K562 (cell line): ENCODE measurements around the gene ARHGAP15. TPM values are rescaled to one million over a fixed set of nuclear protein-coding genes. Genes with fewer than 3 reads are reported as not detected.

Experiments used
- ATAC-seq: fragments of 200-7000 bp; cut with Tn5 transposase; 3 replicates; pipeline ENCODE4 v1.9.1; 2020; ENCODE audit warnings: moderate library complexity
- BruUV-seq: library from RNA; stranded (reverse); fragments of 400-500 nt; replicated peaks from 2 replicates; lab custom pipeline; 2021; lab: Mats Ljungman, UMichigan
- CTCF ChIA-PET: fragments of 300-600 bp; formaldehyde crosslinking; extraction: SDS; loops from one replicate; lab custom pipeline; 2021; ENCODE audit warnings: low intra/inter-chr PET ratio; lab: Yijun Ruan, JAX
- POLR2A ChIA-PET: fragments of 300-600, 350-650 bp; sonication (Branson Sonifier 250); formaldehyde crosslinking; extraction: SDS; loops from one replicate; lab custom pipeline; 2021; ENCODE audit warnings: antibody characterized with exemption, inconsistent platforms; lab: Yijun Ruan, JAX
- DNase-seq, 4 experiments: peaks; one replicate each; pipeline versions ENCODE4 v3.0.0 to v3.0.0-alpha.2; 2011 to 2018; ENCODE audit warnings: low spot score in 3 of 4, mixed read lengths in 3 of 4; ENCODE audit errors: extremely low read depth in 1 of 4
- FAIRE-seq: peaks from 2 replicates; lab custom pipeline; 2011; peaks lifted over from hg19 to GRCh38; lab: Jason Lieb, UNC
- H2AFZ ChIP-seq: 2 replicates; pipeline ENCODE4 v1.6.0; 2011; ENCODE audit warnings: low read depth, low read length, control low read depth, inconsistent platforms
- H3K27ac ChIP-seq: fragments of 200-600 bp; 3 replicates; pipeline ENCODE4 v1.8.0; 2011; ENCODE audit warnings: low read depth, mild to moderate bottlenecking, control low read depth, inconsistent platforms, low read length, moderate library complexity, mixed read lengths; ENCODE audit errors: extremely low read depth
- H3K27me3 ChIP-seq, 2 experiments: fragments of 300-600 bp in 1 of 2; 2 replicates in 1 of 2; 3 replicates in 1 of 2; pipeline versions ENCODE4 v1.6.0 to v1.8.0; 2011; ENCODE audit warnings: inconsistent platforms in 2 of 2, low read length in 2 of 2, mild to moderate bottlenecking in 1 of 2, mixed read lengths in 1 of 2, moderate library complexity in 1 of 2; ENCODE audit not compliant: control insufficient read depth in 2 of 2, insufficient read depth in 2 of 2
- H3K36me3 ChIP-seq: fragments of 300-600 bp; 3 replicates; pipeline ENCODE4 v1.8.0; 2011; ENCODE audit warnings: mild to moderate bottlenecking, low read length, inconsistent platforms; ENCODE audit not compliant: control insufficient read depth, insufficient read depth
- H3K4me1 ChIP-seq, 2 experiments: fragments of 200-600 bp in 1 of 2; replicated peaks in 1 of 2; 2 replicates in 1 of 2; 3 replicates in 1 of 2; pipeline versions ENCODE4 v1.5.1 to v1.8.0; 2011; ENCODE audit warnings: inconsistent platforms in 2 of 2, low read length in 2 of 2, mild to moderate bottlenecking in 1 of 2, mixed read lengths in 1 of 2, moderate library complexity in 1 of 2; ENCODE audit not compliant: control insufficient read depth in 2 of 2, insufficient read depth in 2 of 2
- H3K4me2 ChIP-seq: 2 replicates; pipeline ENCODE4 v1.6.1; 2011; ENCODE audit warnings: low read length, control low read depth, inconsistent platforms, mixed read lengths; ENCODE audit not compliant: insufficient read depth
- H3K4me3 ChIP-seq: fragments of 200-600 bp; sonication (generic), shearing (Covaris generic); 2 replicates; pipeline ENCODE4 v1.5.1; 2016; ENCODE audit warnings: control low read depth, inconsistent platforms
- H3K79me2 ChIP-seq: fragments of 200-600 bp; 3 replicates; pipeline ENCODE4 v1.8.0; 2011; ENCODE audit warnings: low read length, inconsistent platforms; ENCODE audit not compliant: control insufficient read depth, insufficient read depth
- H3K9ac ChIP-seq, 2 experiments: 2 replicates each; pipeline versions ENCODE4 v1.6.0 to v1.6.1; 2011; ENCODE audit warnings: low read depth in 2 of 2, low read length in 2 of 2, control low read depth in 1 of 2, inconsistent platforms in 1 of 2, mild to moderate bottlenecking in 1 of 2, mixed read lengths in 1 of 2; ENCODE audit not compliant: insufficient read depth in 1 of 2
- H3K9me1 ChIP-seq: one replicate; pipeline ENCODE4 v1.6.0; 2011; ENCODE audit warnings: inconsistent platforms, mild to moderate bottlenecking, low read length, moderate library complexity; ENCODE audit not compliant: control insufficient read depth, insufficient read depth
- H3K9me3 ChIP-seq: replicated peaks from 2 replicates; pipeline ENCODE4 v1.5.1; 2011; ENCODE audit warnings: low read depth, low read length, inconsistent platforms; ENCODE audit not compliant: control insufficient read depth, insufficient read depth
- H4K20me1 ChIP-seq: replicated peaks from 2 replicates; pipeline ENCODE4 v1.6.1; 2011; ENCODE audit warnings: low read length, inconsistent platforms, mixed read lengths; ENCODE audit not compliant: control insufficient read depth, insufficient read depth
- BRD9 ChIP-seq: fragments of 450-650 bp; IDR thresholded peaks from 2 replicates; pipeline ENCODE4 v1.6.1; 2018; ENCODE audit warnings: low read depth; ENCODE audit not compliant: partially characterized antibody
- FOSL1 ChIP-seq: fragments of 200-800 bp; sonication (Bioruptor generic); conservative IDR thresholded peaks from 2 replicates; pipeline ENCODE4 v1.6.1; 2016; ENCODE audit warnings: missing genetic modification characterization, missing compliant biosample characterization
- MCM2 ChIP-seq: fragments of 450-650 bp; IDR thresholded peaks from 2 replicates; pipeline ENCODE4 v1.6.1; 2017; ENCODE audit warnings: low read depth, mild to moderate bottlenecking
- NCOA1 ChIP-seq: fragments of 450-650 bp; IDR thresholded peaks from 2 replicates; pipeline ENCODE4 v1.6.1; 2016; ENCODE audit warnings: low read depth
- PML ChIP-seq: IDR thresholded peaks from 2 replicates; pipeline ENCODE4 v1.6.1; 2012; ENCODE audit warnings: low read length, inconsistent platforms
- RBM14 ChIP-seq: fragments of 200-400 bp; formaldehyde crosslinking; IDR thresholded peaks from 2 replicates; pipeline ENCODE4 v1.6.1; 2018; ENCODE audit warnings: low read depth, mild to moderate bottlenecking, low read length, moderate library complexity, borderline replicate concordance; ENCODE audit not compliant: insufficient read depth
- SIX5 ChIP-seq, 2 experiments: IDR thresholded peaks; 2 replicates each; pipeline ENCODE4 v1.6.1; 2011; ENCODE audit warnings: low read length in 2 of 2, borderline replicate concordance in 1 of 2, low read depth in 1 of 2, mild to moderate bottlenecking in 1 of 2, moderate library complexity in 1 of 2; ENCODE audit not compliant: insufficient read depth in 1 of 2
- SP2 ChIP-seq: IDR thresholded peaks from 2 replicates; pipeline ENCODE4 v1.6.1; 2011; ENCODE audit warnings: mild to moderate bottlenecking, low read depth, low read length, moderate library complexity; ENCODE audit not compliant: poor library complexity, severe bottlenecking; ENCODE audit errors: extremely low read depth
- TARDBP ChIP-seq: fragments of 450-650 bp; IDR thresholded peaks from 2 replicates; pipeline ENCODE4 v1.6.1; 2016
- ZNF124 ChIP-seq: sonication (generic); formaldehyde crosslinking; IDR thresholded peaks from 2 replicates; pipeline ENCODE4 v1.8.1; 2022; ENCODE audit warnings: missing genetic modification reagents
- ZNF23 ChIP-seq: fragments of 250-450 bp; sonication (Bioruptor Pico); IDR thresholded peaks from 2 replicates; pipeline ENCODE4 v1.4.0; 2020; ENCODE audit warnings: mild to moderate bottlenecking
- ZNF3 ChIP-seq: fragments of 250-450 bp; sonication (Bioruptor Pico); IDR thresholded peaks from 2 replicates; pipeline ENCODE4 v1.5.0; 2021; ENCODE audit warnings: mild to moderate bottlenecking, moderate library complexity
- WGBS: fragments of 100-300 bp; shearing (Covaris generic); methylation state at CpG from one replicate; pipeline ENCODE4 v1.1.6; 2016; ENCODE audit warnings: low coverage, mixed read lengths; ENCODE audit not compliant: insufficient coverage; ENCODE audit errors: missing lambda C conversion rate; 5-methylcytosine and 5-hydroxymethylcytosine counted together
- in situ Hi-C: fragments of 300-500 bp; cut with MboI; formaldehyde crosslinking; loops from 4 replicates; pipeline ENCODE4 v1.15.0; 2018; ENCODE audit warnings: inconsistent platforms, mixed read lengths
- intact Hi-C: fragments of 100-400 bp; cut with micrococcal nuclease; formaldehyde crosslinking; loops from 2 replicates; pipeline ENCODE4 v1.14.2; 2022
- polyA plus RNA-seq, 8 experiments: library from polyadenylated mRNA; depleted of rRNA in 4 of 8; stranded (reverse) in 5 of 8; unstranded in 3 of 8; fragments of >200 nt; fragmentation: Nextera tagmentation in 2 of 8; fragmentation: Illumina TruSeq in 1 of 8; extraction: Ambion mirVana in 2 of 8; extraction: Trizol in 1 of 8; gene quantifications; 2 replicates each; pipeline versions ENCODE4 v1.2.1 to v1.2.3, GENCODE V29; 2011 to 2014; ENCODE audit warnings: inconsistent platforms in 1 of 8, missing spikeins in 1 of 8
- total RNA-seq, 7 experiments: library from RNA; depleted of rRNA in 6 of 7; stranded (reverse); fragments of >200 nt in 6 of 7; fragmentation: Illumina TruSeq in 2 of 7; extraction: Trizol in 2 of 7; gene quantifications; 2 replicates each; pipeline versions ENCODE4 v1.2.1 to v1.2.3, GENCODE V29; 2011 to 2021; ENCODE audit warnings: low replicate concordance in 1 of 7
- TF ChIP-seq, protein P1 (sequence below): sonication (generic); formaldehyde crosslinking; IDR thresholded peaks from 2 replicates; pipeline ENCODE4 v1.8.0; 2022; ENCODE audit warnings: mild to moderate bottlenecking, missing genetic modification reagents
- TF ChIP-seq, protein P2 (sequence below): fragments of 250-450 bp; sonication (Bioruptor Pico); IDR thresholded peaks from 2 replicates; pipeline ENCODE4 v1.8.0; 2021; ENCODE audit warnings: borderline replicate concordance, mild to moderate bottlenecking, moderate library complexity; ENCODE audit not compliant: poor library complexity, severe bottlenecking
- TF ChIP-seq, protein P3 (sequence below): fragments of 250-450 bp; sonication (Bioruptor Pico); IDR thresholded peaks from 2 replicates; pipeline ENCODE4 v1.8.0; 2021; ENCODE audit warnings: mild to moderate bottlenecking, moderate library complexity

Gene ARHGAP15
- total and polyA plus RNA-seq, 9 of the 15 experiments (the other 6 are each of a cell fraction or from before 2014, with no cell fraction given) = 1.5 to 17.9 (median 7.9) TPM

DNA sequence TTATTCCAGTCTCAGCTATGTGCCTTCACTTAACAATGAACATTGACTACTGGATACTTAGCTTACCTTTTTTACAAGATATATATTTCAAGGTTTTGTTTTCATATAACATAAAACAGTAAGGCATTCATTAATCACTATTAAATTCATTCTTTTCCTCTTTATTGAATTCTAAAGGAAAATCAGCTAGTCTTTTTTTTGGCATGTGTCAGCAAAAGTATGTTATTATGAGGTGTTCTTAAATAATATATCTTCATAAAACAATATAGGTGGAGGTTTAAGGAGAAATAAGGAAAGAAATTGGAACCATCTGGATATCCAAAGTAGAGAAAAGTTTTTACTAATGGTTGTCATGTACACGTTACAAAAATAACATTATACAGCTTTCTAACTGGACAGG is 472.6 kb downstream of the ARHGAP15 start:
- no peaks in the 10 kb centered on the region for H3K9me1 ChIP-seq
- H4K20me1 ChIP-seq = no peaks in the 10 kb centered on the region
- H3K36me3 ChIP-seq = no peaks in the 10 kb centered on the region
- H3K79me2 ChIP-seq = no peaks in the 10 kb centered on the region
- no peak overlapping the region for H3K27ac ChIP-seq
- ChIA-PET POLR2A (no interaction called here), CTCF (no interaction called here)
- no TSS peak for BruUV-seq
- H3K27me3 ChIP-seq = no peaks in the 10 kb centered on the region
- no peaks in the 10 kb centered on the region for H3K9me3 ChIP-seq
- H3K4me1 ChIP-seq = no peaks in the 10 kb centered on the region
- no peak overlapping the region for H3K4me3 ChIP-seq
- no peak overlapping the region for H3K9ac ChIP-seq
- ATAC-seq (no peak), DNase-seq (no peak), FAIRE-seq (no peak)
- in situ Hi-C loops = no loop called here
- no peak overlapping the region for H3K4me2 ChIP-seq
- intact Hi-C loops = no loop called here
- WGBS = 5% methylated on average over 1 of the region's 1 CpG
- H2AFZ ChIP-seq = no peak overlapping the region
- TF ChIP-seq, protein P1, sequence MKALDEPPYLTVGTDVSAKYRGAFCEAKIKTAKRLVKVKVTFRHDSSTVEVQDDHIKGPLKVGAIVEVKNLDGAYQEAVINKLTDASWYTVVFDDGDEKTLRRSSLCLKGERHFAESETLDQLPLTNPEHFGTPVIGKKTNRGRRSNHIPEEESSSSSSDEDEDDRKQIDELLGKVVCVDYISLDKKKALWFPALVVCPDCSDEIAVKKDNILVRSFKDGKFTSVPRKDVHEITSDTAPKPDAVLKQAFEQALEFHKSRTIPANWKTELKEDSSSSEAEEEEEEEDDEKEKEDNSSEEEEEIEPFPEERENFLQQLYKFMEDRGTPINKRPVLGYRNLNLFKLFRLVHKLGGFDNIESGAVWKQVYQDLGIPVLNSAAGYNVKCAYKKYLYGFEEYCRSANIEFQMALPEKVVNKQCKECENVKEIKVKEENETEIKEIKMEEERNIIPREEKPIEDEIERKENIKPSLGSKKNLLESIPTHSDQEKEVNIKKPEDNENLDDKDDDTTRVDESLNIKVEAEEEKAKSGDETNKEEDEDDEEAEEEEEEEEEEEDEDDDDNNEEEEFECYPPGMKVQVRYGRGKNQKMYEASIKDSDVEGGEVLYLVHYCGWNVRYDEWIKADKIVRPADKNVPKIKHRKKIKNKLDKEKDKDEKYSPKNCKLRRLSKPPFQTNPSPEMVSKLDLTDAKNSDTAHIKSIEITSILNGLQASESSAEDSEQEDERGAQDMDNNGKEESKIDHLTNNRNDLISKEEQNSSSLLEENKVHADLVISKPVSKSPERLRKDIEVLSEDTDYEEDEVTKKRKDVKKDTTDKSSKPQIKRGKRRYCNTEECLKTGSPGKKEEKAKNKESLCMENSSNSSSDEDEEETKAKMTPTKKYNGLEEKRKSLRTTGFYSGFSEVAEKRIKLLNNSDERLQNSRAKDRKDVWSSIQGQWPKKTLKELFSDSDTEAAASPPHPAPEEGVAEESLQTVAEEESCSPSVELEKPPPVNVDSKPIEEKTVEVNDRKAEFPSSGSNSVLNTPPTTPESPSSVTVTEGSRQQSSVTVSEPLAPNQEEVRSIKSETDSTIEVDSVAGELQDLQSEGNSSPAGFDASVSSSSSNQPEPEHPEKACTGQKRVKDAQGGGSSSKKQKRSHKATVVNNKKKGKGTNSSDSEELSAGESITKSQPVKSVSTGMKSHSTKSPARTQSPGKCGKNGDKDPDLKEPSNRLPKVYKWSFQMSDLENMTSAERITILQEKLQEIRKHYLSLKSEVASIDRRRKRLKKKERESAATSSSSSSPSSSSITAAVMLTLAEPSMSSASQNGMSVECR = no peak
- TF ChIP-seq, protein P2, sequence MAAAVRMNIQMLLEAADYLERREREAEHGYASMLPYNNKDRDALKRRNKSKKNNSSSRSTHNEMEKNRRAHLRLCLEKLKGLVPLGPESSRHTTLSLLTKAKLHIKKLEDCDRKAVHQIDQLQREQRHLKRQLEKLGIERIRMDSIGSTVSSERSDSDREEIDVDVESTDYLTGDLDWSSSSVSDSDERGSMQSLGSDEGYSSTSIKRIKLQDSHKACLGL = no peak
- TF ChIP-seq BRD9 (no peak), PML (no peak), ZNF23 (CRISPR knock-in tag) (no peak), RBM14 (no peak), ZNF3 (CRISPR knock-in tag) (no peak), FOSL1 (tag) (no peak), MCM2 (no peak), TARDBP (no peak), SIX5 (IDR thresholded peaks at IDR 0.05; ENCODE audit: borderline replicate concordance in 1 of 2, insufficient read depth in 1 of 2, low read depth in 1 of 2, low read length in 2 of 2) (no peak), NCOA1 (no peak), SP2 (no peak), ZNF124 (CRISPR knock-in tag) (no peak)
- TF ChIP-seq, protein P3, sequence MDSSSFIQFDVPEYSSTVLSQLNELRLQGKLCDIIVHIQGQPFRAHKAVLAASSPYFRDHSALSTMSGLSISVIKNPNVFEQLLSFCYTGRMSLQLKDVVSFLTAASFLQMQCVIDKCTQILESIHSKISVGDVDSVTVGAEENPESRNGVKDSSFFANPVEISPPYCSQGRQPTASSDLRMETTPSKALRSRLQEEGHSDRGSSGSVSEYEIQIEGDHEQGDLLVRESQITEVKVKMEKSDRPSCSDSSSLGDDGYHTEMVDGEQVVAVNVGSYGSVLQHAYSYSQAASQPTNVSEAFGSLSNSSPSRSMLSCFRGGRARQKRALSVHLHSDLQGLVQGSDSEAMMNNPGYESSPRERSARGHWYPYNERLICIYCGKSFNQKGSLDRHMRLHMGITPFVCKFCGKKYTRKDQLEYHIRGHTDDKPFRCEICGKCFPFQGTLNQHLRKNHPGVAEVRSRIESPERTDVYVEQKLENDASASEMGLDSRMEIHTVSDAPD (CRISPR knock-in tag) = no peak
